NCI-H460 (cell line): ENCODE measurements around the gene AKAP12. TPM values are rescaled to one million over a fixed set of nuclear protein-coding genes. Genes with fewer than 3 reads are reported as not detected.

Experiments
- DNase-seq: peaks from one replicate; pipeline ENCODE4 v3.0.0-alpha.2; 2016; ENCODE audit warnings: low read depth; ENCODE audit errors: extremely low read depth
- polyA plus RNA-seq: library from polyadenylated mRNA; depleted of rRNA; stranded (reverse); fragments of >200 nt; gene quantifications from 2 replicates; pipeline ENCODE4 v1.2.3, GENCODE V29; 2014; cell fraction: nucleus; rRNA removed
- total RNA-seq: library from RNA; depleted of rRNA; stranded (reverse); fragments of >200 nt; shearing (Covaris generic); gene quantifications from 2 replicates; pipeline ENCODE4 v1.2.3, GENCODE V29; 2014; rRNA removed

The AKAP12 gene, protein sequence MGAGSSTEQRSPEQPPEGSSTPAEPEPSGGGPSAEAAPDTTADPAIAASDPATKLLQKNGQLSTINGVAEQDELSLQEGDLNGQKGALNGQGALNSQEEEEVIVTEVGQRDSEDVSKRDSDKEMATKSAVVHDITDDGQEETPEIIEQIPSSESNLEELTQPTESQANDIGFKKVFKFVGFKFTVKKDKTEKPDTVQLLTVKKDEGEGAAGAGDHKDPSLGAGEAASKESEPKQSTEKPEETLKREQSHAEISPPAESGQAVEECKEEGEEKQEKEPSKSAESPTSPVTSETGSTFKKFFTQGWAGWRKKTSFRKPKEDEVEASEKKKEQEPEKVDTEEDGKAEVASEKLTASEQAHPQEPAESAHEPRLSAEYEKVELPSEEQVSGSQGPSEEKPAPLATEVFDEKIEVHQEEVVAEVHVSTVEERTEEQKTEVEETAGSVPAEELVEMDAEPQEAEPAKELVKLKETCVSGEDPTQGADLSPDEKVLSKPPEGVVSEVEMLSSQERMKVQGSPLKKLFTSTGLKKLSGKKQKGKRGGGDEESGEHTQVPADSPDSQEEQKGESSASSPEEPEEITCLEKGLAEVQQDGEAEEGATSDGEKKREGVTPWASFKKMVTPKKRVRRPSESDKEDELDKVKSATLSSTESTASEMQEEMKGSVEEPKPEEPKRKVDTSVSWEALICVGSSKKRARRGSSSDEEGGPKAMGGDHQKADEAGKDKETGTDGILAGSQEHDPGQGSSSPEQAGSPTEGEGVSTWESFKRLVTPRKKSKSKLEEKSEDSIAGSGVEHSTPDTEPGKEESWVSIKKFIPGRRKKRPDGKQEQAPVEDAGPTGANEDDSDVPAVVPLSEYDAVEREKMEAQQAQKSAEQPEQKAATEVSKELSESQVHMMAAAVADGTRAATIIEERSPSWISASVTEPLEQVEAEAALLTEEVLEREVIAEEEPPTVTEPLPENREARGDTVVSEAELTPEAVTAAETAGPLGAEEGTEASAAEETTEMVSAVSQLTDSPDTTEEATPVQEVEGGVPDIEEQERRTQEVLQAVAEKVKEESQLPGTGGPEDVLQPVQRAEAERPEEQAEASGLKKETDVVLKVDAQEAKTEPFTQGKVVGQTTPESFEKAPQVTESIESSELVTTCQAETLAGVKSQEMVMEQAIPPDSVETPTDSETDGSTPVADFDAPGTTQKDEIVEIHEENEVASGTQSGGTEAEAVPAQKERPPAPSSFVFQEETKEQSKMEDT (N-terminal part only)
- 7.8 and 8.8 TPM in 2 replicates for total RNA-seq
- polyA plus RNA-seq, result 0.44 and 1.2 TPM in 2 replicates

DNA sequence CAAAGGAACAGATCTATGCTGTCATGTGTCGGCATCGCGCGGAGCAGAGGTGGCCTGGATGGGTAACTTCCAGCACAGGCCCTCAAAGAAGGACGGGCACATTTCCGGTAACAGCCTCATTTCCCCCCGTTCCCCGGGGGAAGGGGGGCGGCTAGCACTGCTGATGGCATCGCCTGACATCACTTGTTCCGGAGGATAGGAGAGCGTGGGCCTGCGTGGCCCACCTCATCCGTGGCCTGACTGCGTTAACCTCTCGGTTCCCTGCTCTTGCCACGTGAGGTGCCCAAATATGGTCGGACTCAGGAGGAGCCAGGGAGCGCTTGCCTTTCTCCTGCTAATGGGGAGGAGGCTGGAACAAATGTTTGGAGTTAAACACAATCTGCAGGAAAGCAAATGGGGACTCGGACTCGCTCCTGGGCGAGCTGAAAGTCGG is at the start of gene AKAP12:
TSS of gene AKAP12 (plus strand) at position 365 of the 433 bp plus-strand sequence. CDS start 596 bp downstream, outside the sequence.
- no peak for DNase-seq

DNA sequence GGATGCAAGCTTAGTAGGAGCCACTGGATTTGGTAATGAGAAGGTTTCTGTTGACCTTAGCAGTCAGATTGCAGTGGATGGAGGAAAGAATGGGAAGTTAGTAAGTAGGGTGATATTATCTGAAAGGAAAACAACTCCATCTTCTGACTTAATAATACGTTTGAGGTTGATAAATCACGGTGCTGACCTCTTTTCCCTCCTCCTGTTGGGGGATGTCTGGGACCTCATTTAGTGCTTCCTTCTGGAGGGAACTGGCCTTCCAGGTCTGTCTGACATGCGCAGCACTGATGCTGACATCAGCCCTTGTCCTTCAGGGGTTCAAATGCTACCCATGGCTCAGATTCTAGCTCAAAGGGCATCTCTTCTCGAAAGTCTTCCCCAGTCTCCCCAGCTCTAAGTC is 48.2 kb upstream of the AKAP12 start:
- DNase-seq, result no peak

DNA sequence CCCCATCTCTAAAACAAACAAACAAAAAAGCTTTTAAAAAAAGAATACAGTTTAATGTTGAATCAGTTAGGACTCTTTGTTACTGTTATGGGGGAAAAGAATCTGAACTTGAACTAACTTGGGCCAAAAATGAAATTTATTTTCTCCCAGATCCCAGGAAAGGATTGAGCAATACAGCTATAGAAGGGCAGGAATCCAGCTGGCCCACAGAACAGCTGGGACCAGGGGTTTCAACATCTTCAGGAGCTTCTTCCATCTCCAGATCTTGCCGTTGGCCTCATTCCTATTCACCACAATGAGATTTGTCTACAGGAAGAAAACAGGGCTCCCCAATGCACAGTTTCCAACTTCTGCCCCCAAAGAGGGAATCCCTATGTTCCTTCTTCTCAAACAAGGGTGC is 43.2 kb upstream of the AKAP12 start:
- DNase-seq, result no peak

DNA sequence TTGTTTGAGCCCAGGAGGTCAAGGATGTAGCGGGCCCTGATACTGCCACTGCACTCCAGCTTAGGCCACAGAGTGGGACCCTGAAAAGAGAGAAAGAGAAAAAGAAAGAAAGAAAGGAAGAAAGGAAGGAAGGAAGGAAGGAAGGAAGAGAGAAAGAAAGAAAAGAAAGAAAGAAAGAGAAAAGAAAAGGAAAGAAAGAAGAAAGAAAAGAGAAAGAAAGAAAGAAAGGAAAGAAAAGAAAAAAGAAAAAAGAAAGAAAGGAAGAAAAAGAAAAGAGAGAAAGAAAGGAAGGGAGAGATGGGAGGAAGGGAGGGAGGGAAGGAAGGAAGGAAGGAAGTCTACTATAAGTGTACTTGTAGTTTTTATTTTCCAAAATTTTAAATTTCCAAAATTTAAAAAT is 42.2 kb upstream of the AKAP12 start:
- no peak for DNase-seq

DNA sequence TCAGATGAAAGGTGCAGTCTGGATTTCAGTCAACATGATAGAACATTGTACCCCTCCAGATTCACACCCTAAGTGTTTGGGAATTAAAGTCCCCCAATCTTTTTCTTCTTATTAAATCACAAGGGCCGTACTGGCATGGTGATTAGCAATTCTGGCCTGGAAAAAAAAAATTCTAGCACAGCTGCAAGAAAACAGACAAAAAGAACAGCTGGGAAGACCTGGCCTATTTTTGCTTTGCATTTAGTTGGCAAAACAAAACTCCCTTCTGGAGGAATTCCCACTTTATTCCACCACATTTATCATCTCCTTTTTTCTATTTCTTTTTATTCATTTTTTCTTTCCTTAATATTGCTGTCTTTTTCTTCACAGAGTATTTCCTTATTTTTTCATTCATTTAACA is 39.8 kb upstream of the AKAP12 start:
- no peak for DNase-seq

DNA sequence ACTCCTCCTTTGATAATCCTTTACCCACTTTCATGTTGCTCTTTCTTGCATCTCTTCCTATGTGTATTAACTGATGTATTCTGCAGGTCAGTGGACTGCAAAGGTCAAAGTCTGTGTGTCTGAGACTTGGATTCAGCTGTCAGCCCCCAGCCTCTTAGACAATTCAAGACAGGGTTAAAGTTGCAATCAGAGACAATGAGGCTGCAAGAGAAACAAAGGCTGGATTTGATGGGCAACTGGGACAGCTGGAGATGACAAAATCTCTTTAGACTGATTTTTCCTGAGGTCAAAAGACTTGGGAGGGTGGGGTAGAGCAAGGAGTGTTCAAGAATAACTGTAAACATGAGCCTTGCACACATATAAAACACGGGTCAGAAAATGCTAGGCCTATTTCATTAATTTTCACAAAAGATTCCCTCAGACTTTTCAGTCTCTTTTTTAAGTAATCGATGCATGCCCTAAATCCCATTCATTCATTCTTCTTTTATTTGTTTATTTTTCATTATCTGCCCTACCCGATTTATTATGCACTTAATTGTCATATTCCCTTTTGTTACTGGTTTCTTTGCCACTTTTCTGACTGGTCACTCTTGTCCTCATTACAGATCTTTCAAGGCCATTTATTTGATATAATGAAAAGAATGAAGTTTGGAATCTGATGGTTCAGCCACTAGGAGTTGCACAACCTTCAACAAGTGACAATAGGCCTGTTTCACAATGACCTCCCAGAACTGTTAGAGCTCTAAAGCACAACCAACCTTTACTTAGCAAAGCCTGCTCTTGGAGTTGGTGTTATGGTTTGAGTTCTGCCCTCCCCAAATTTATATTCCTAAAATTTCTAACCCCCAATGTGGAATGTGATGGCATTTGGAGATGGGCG is 33.8 kb upstream of the AKAP12 start:
- DNase-seq, result no peak

DNA sequence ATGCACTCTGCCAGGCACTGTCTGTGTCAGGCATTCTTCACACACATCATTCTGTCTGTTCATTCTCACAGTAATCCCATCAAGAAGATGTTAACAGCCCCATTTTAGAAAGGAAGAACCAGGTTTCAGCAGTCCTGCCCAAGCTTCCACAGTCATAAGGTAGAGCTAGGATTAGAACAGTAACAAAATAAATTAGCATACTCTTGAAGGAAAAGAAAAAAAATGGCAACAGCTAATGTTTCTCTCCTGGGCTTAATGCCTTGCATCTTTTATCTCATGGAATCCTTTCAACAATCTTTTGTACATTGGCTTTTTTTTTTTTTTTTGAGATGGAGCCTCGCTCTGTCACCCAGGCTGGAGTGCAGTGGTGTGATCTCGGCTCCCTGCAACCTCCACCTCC is 32.1 kb upstream of the AKAP12 start:
- no peak for DNase-seq

DNA sequence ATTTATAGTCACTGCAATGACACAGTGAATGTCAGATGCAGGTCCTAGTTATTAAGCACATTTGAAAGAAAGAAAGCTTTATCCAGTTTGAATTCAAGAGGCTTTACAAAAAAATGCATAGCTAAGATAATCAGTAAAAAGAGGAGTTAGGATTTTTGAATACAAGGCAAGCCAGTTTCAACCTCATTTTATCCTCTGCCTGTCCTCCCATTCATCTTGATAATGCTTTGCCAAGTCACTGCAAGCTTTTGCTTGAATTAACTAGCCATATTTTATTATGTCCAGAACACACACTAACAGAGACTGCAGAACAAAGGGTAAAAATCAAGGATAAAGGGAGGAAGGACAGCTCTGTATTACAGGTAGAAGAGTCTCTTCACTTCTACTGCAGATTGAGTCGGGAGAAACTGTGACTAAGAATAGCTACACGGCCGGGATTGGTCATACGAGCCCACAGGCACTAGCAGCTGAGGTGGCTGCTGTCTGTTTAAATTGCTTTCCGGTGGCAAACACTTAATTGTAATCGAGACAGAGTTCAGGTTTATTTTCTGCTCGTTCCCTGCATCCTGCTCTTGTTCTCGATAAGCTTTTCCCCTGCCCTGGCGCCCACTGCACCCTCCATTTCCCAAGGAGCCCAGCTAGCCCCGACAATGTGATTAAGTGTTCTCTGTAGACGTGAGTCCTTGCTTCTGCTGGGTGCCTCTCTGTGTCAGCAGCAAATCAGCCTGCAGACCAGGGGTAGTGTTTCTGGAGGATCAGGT is 30.5 kb upstream of the AKAP12 start:
- no peak for DNase-seq

DNA sequence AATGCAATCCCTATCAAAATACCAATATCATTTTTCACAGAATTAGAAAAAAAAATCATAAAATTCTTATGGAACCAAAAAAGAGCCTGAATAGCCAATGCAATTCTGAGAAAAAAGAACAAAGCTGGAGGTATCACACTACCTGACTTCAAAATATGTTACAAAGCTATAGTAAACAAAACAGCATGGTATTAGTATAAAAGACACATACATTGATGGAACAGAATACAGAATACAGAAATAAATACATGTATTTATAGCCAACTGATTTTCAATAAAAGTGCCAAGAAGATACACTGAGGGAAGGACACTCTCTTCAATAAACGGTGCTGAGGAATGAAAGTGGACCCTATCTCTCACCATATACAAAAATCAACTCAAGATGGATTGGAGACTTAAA is 28.7 kb upstream of the AKAP12 start:
- no peak for DNase-seq

DNA sequence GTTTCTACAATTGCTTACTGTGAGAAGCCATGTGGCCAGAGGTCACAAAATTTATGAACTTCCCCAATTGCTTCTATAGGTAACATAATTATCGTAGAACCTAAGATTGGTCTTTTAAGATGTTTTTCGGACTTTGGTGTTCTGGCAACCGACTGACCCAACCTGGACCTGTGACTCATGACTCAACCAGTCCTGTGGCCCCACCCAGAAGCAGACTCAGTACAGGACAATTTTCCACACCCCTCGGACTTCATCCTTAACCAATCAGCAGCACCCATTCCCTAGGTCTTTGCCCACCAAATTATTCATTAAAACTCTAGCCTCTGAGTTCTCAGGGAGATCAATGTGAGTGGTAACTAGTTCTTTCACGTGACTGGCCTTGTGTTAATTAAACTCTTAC is 26.4 kb upstream of the AKAP12 start:
- no peak for DNase-seq

DNA sequence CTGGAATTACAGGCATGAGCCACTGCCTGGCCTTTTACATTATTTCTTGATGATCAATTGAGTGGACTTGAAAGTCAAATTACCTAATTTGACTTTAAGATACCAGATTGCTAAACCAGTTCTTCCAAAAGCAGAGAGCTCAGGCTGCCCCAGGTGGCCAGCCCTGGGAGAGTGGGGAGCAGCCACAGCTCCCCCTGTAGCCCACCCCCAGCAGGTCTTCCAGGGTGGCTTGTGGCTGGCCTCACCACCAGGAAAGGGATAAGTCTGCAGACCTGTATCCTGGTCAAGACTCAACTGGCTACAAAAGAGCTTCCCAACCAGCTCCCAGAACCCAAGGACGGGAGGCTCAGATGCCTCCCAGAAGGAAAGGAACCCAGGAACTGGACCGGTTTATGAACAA is 23.8 kb upstream of the AKAP12 start:
- no peak for DNase-seq

DNA sequence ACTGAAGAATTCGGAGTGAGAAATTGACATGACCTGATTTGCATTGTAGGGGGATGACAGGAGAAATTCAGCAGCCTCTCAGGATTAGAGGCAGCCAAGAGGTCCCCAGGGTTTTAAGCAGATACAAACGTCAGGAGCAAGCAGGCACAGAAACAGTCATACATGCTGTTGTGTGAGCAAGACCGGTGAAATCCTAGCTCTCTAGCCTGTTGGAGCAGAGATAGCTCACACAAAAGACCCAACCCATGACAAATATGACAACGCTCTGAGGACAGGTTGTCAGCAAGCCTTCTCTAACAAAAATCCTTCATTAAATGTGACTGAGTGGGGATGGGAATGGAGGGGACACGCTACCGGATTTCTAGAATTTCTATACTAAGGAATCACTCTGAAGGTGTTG is 23.0 kb upstream of the AKAP12 start:
- DNase-seq, result no peak

DNA sequence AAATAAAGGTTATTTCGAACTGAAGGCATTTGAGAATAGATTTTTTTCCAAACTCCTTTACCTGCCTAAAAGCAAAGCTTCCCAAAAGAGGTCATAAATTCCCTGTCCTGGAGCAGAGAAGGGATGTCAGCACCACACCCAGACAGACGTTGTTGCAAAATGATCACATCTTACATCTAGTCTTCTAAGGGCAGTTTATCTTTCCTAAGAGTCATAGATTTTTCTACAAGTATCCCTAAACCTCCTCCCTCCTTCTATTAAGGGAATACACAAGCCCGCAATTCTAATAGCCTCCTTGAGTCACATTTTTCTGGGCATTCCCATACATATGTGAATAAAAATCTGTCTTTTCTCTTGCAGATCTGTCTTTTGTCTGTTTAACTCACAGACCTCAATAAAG is 20.6 kb upstream of the AKAP12 start:
- DNase-seq, result no peak

DNA sequence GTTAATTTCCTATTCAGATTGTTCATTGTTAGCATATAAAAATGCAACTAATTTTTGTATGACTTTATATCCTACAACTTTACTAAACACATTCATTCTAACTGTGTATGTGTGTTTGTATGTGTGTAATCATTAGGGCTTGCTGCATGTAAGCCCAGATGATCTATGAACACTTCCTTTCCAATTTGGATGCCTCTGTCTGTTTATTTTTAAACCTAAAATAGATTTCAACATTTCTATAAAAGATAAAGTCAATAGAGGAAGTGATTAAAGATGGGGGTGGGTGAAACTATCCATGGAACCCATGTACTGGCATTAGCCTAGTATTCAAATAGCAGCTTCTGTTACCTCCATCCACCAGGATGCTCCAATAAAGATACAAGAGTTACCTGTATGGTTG is 15.7 kb upstream of the AKAP12 start:
- DNase-seq, result no peak

DNA sequence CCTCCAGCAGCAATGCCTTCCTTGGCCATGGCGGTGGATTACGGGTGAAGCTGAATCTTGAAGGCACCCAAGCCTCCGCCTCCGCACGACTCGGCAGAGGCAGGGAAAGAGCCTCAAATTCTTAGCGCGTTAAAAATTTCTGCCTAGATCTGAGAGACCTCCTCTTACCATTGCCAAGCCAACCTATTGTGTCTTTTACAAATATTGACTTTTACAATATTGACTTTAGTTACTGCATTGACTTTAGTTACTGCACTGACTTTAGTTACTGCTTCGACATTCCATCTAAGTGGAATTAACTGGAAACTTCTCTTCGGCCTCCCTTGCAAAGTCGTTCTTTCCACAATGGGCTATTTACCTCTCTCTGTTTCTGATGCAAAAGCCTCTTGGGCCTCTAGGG is 13.8 kb upstream of the AKAP12 start:
- DNase-seq, result no peak

DNA sequence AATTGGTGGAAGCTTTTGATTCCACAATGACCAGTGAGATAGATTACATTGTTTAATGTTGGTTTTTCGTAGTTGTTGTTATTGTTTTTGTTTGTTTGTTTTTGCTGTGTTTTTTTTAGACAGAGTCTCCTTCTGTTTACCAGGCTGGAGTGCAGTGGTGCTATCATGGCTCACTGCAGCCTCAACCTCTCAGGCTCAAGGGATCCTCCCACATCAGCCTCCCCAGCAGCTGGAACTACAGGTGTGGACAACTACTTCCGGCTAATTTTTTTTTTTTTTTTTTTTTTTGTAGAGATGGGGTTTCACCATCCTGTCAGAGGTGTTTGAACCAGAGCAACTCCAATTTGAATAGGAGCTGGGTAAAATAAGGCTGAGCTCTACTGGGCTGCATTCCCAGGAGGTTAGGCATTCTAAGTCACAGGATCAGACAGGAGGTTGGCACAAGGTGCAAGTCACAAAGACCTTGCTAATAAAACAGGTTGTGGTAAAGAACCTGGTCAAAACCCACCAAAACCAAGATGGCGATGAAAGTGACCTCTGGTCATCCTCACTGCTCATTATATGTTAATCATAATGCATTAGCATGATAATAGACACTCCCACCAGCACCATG is 10.9 kb upstream of the AKAP12 start:
- no peak for DNase-seq

DNA sequence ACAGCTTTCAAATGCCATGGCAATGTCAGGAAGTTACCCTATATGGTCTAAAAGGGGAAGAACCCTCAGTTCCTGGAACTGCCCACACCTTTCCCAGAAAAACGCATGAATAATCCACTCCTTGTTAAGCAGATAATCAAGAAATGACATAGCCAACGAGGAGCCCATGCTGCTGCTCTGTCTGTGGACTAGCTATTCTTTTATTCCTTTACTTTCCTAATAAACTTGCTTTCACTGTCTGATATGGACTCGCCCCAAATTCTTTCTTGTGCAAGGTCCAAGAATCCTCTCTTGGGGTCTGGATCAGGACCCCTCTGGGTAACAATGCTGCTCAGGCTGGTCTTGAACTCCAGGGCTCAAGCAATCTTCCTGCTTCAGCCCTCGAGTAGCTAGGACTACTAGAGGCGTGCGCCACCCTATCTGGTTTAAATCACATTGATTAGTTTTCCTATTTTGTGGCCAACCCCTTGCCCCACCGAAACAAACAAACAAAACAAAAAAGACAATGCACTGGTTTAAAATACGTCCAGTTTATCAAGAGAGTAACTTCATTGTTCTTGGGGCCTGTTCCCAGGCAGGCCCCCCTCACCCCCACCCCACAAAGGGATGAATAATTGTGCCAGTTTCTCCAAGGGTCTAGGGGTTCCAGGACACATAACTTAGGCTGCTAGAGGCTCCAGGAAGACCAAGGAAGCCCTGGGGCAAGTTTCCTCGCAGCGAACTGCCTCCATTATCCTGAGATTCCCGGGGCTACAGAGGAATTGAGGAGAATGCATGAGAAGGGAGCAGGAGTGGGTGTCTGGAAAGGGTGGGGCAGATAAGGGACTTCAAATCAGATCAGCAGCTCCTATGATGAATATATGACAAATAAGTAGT is 10.1 kb upstream of the AKAP12 start:
- DNase-seq, result no peak

DNA sequence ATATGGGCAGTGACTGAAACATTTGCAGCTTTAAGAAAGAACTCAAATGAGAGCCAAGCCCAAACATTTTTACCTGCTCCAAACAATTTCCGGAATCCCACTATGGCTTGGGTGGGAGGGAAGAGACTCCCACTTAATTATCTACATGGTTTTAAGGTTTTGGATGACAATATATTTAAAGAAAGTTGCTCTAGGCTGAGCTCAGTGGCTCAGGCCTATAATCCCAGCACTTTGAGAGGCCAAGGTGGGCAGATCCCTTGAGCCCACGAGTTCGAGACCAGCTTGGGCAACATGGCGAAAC is 9.5 kb upstream of the AKAP12 start:
- DNase-seq, result no peak
